ENCODE data around the gene COX6B1.

DNA sequence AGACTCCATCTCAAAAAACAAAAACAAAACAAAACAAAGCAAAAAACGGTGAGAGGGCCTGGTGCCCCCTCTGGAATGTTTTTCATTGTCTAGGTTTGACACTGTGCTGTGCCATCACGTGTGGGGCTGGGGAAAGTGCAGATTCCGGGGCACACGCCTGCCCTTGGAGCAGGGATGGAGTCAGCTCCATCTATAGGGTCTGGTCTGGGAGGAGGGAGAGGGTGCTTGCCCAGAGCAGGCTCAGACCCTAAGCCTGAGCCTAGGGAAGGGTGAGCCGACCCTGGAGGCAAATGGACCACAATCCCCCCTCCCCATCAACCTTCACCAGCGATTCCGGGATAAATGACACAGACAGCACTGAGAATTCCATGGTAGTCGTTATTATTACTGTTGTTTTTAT is 45.3 kb downstream of the COX6B1 start:
- no peak for TF ChIP-seq ZFX (IDR thresholded peaks at IDR 0.05)
- TF ChIP-seq, protein P1, sequence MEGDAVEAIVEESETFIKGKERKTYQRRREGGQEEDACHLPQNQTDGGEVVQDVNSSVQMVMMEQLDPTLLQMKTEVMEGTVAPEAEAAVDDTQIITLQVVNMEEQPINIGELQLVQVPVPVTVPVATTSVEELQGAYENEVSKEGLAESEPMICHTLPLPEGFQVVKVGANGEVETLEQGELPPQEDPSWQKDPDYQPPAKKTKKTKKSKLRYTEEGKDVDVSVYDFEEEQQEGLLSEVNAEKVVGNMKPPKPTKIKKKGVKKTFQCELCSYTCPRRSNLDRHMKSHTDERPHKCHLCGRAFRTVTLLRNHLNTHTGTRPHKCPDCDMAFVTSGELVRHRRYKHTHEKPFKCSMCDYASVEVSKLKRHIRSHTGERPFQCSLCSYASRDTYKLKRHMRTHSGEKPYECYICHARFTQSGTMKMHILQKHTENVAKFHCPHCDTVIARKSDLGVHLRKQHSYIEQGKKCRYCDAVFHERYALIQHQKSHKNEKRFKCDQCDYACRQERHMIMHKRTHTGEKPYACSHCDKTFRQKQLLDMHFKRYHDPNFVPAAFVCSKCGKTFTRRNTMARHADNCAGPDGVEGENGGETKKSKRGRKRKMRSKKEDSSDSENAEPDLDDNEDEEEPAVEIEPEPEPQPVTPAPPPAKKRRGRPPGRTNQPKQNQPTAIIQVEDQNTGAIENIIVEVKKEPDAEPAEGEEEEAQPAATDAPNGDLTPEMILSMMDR (conservative IDR thresholded peaks at IDR 0.05): no peak
